Measurements from ENCODE around the gene RBM34.

Gene RBM34

DNA sequence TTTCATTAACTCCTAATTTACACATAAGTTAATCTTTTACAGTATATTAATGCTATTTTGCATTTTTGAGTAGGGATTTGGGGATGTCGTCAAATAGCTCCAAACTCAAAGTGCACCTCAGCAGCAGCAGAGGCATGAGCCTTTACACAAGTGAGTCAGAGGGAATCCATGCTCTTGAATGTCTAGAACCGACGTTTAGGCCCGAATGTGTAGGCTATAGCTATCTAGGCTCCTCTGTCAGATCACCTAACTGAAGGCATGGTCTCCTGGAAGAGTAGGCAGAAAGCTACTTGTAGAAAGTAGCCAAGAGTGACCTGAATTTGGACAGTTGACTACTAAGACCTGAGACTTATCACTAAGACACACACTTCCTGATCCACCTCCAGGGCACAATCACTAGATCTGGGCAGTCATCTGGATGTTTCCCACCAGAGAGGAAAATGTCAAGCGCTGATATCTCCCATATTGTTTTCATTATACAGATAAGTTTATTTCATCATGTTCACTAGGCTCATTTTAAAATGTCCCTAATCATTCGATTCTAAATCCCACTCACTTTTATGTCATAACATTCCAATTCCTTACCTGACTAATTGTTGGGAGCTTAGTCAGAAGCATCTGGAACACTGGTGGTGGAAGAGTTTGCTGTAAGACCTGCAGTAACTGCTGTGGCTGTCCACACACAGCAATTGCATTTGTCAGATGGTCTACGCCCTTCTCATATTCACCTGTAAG is 47.7 kb downstream of the RBM34 start:
- H3K4me3 ChIP-seq (ENCODE audit: low read length, poor library complexity, severe bottlenecking): no peak overlapping the region
- no peaks in the 10 kb centered on the region; the same call in 1 of the 2 replicates for H3F3A ChIP-seq (ENCODE audit: low read depth)
- H3K4me2 ChIP-seq (ENCODE audit: low read depth, low read length, poor library complexity, severe bottlenecking): no peak overlapping the region

GRCh38 chr1:235112297-235113182 is 48.5 kb downstream of the RBM34 start:
- Histone ChIP-seq H3K4me2 (ENCODE audit: low read depth, low read length, poor library complexity, severe bottlenecking) (no peak overlapping the region), H3K79me2 (ENCODE audit: insufficient read depth, low read length) (peaks cover 48% of the 10 kb centered on the region), H3K9me2 (replicated peaks; ENCODE audit: low read depth, low read length) (no peaks in the 10 kb centered on the region), H3K36me3 (ENCODE audit: insufficient read depth, low read length) (peaks cover 90% of the 10 kb centered on the region), H3K9ac (ENCODE audit: low read depth, low read length, poor library complexity, severe bottlenecking) (no peak overlapping the region), H2AFZ (ENCODE audit: low read length) (no peak overlapping the region), H3F3A (ENCODE audit: low read depth) (no peaks in the 10 kb centered on the region; the same call in 1 of the 2 replicates), H3K4me3 (ENCODE audit: low read length, poor library complexity, severe bottlenecking) (no peak overlapping the region), H3K27me3 (ENCODE audit: insufficient read depth, low read length, poor library complexity, severe bottlenecking) (no peaks in the 10 kb centered on the region), H3K4me1 (ENCODE audit: insufficient read depth, low read length, poor library complexity, severe bottlenecking) (no peaks in the 10 kb centered on the region), H3K9me3 (ENCODE audit: insufficient read depth, low read depth, low read length) (no peaks in the 10 kb centered on the region), H4K20me1 (ENCODE audit: insufficient read depth, low read length, poor library complexity, severe bottlenecking) (peaks cover 48% of the 10 kb centered on the region)
- TF ChIP-seq EZH2phosphoT487 (IDR thresholded peaks at IDR 0.05; ENCODE audit: borderline replicate concordance): no peak
- TF ChIP-seq, protein P1, sequence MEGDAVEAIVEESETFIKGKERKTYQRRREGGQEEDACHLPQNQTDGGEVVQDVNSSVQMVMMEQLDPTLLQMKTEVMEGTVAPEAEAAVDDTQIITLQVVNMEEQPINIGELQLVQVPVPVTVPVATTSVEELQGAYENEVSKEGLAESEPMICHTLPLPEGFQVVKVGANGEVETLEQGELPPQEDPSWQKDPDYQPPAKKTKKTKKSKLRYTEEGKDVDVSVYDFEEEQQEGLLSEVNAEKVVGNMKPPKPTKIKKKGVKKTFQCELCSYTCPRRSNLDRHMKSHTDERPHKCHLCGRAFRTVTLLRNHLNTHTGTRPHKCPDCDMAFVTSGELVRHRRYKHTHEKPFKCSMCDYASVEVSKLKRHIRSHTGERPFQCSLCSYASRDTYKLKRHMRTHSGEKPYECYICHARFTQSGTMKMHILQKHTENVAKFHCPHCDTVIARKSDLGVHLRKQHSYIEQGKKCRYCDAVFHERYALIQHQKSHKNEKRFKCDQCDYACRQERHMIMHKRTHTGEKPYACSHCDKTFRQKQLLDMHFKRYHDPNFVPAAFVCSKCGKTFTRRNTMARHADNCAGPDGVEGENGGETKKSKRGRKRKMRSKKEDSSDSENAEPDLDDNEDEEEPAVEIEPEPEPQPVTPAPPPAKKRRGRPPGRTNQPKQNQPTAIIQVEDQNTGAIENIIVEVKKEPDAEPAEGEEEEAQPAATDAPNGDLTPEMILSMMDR (conservative IDR thresholded peaks at IDR 0.05; ENCODE audit: low read length): no peak

More for the DNA sequence above, 47.7 kb downstream of the RBM34 start:
- no peaks in the 10 kb centered on the region for H3K27me3 ChIP-seq (ENCODE audit: insufficient read depth, low read length, poor library complexity, severe bottlenecking)
- TF ChIP-seq, protein P1 (conservative IDR thresholded peaks at IDR 0.05; ENCODE audit: low read length): no peak
- TF ChIP-seq EZH2phosphoT487 (IDR thresholded peaks at IDR 0.05; ENCODE audit: borderline replicate concordance): no peak
- H3K9me3 ChIP-seq (ENCODE audit: insufficient read depth, low read depth, low read length): no peaks in the 10 kb centered on the region
- no peak overlapping the region for H2AFZ ChIP-seq (ENCODE audit: low read length)
- no peaks in the 10 kb centered on the region for H3K9me2 ChIP-seq (replicated peaks; ENCODE audit: low read depth, low read length)
- H4K20me1 ChIP-seq (ENCODE audit: insufficient read depth, low read length, poor library complexity, severe bottlenecking): peaks cover 52% of the 10 kb centered on the region
- no peak overlapping the region for H3K9ac ChIP-seq (ENCODE audit: low read depth, low read length, poor library complexity, severe bottlenecking)
- no peaks in the 10 kb centered on the region for H3K4me1 ChIP-seq (ENCODE audit: insufficient read depth, low read length, poor library complexity, severe bottlenecking)
- H3K79me2 ChIP-seq (ENCODE audit: insufficient read depth, low read length): peaks cover 55% of the 10 kb centered on the region
- peaks cover 90% of the 10 kb centered on the region for H3K36me3 ChIP-seq (ENCODE audit: insufficient read depth, low read length)

GRCh38 chr1:235111107-235111506 is 49.9 kb downstream of the RBM34 start:
- peaks cover 43% of the 10 kb centered on the region for H3K79me2 ChIP-seq (ENCODE audit: insufficient read depth, low read length)
- H3K9me3 ChIP-seq (ENCODE audit: insufficient read depth, low read depth, low read length): no peaks in the 10 kb centered on the region
- H3K36me3 ChIP-seq (ENCODE audit: insufficient read depth, low read length): peaks cover 88% of the 10 kb centered on the region
- no peak overlapping the region for H3K4me2 ChIP-seq (ENCODE audit: low read depth, low read length, poor library complexity, severe bottlenecking)
- H3K4me1 ChIP-seq (ENCODE audit: insufficient read depth, low read length, poor library complexity, severe bottlenecking): no peaks in the 10 kb centered on the region
- no peak overlapping the region for H3K9ac ChIP-seq (ENCODE audit: low read depth, low read length, poor library complexity, severe bottlenecking)
- H3K4me3 ChIP-seq (ENCODE audit: low read length, poor library complexity, severe bottlenecking): no peak overlapping the region
- no peaks in the 10 kb centered on the region for H3K9me2 ChIP-seq (replicated peaks; ENCODE audit: low read depth, low read length)
- peaks cover 45% of the 10 kb centered on the region for H4K20me1 ChIP-seq (ENCODE audit: insufficient read depth, low read length, poor library complexity, severe bottlenecking)
- H3K27me3 ChIP-seq (ENCODE audit: insufficient read depth, low read length, poor library complexity, severe bottlenecking): no peaks in the 10 kb centered on the region
- H3F3A ChIP-seq (ENCODE audit: low read depth): no peaks in the 10 kb centered on the region; the same call in 1 of the 2 replicates
- H2AFZ ChIP-seq (ENCODE audit: low read length): no peak overlapping the region
- TF ChIP-seq EZH2phosphoT487 (IDR thresholded peaks at IDR 0.05; ENCODE audit: borderline replicate concordance): no peak
- TF ChIP-seq, protein P1 (conservative IDR thresholded peaks at IDR 0.05; ENCODE audit: low read length): no peak

Measured in Loucy (cell line).